HG02970 (cell line): Measurements from ENCODE around the gene SRP9.
"Not testable (repeated sequence)": the region's sequence is repeated elsewhere in the genome, so short reads cannot be mapped to it uniquely, and the experiment has no call there.

Source experiments
- ATAC-seq: cut with Tn5 transposase; IDR thresholded peaks from one replicate; pipeline ENCODE4 v1.9.1; 2021; ENCODE audit warnings: mild to moderate bottlenecking, moderate library complexity, moderate number of reproducible peaks; ENCODE audit not compliant: unreplicated experiment, low FRiP score

The SRP9 gene

GRCh38 chr1:225772848-225773247 is 4.8 kb upstream of the SRP9 start:
- ATAC-seq = no peak

- ATAC-seq = no peak
Measured at GRCh38 chr1:225774281-225775147, 3.1 kb upstream of the SRP9 start.

DNA sequence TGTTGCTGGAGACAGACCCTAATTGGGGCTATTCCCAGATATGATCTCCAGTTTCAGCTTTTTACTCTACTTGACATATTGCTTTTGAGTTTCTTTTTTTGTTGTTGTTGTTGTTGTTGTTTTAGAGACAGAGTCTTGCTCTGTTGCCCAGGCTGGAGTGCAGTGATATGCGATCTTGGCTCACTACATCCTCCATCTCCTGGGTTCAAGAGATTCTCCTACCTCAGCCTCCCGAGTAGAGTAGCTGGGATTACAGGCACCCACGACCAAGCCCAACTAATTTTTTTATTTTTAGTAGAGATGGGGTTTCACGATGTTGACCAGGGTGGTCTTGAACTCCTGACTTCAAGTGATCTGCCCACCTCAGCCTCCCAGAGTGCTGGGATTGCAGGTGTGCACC is 1.3 kb upstream of the SRP9 start:
- ATAC-seq = no peak

DNA sequence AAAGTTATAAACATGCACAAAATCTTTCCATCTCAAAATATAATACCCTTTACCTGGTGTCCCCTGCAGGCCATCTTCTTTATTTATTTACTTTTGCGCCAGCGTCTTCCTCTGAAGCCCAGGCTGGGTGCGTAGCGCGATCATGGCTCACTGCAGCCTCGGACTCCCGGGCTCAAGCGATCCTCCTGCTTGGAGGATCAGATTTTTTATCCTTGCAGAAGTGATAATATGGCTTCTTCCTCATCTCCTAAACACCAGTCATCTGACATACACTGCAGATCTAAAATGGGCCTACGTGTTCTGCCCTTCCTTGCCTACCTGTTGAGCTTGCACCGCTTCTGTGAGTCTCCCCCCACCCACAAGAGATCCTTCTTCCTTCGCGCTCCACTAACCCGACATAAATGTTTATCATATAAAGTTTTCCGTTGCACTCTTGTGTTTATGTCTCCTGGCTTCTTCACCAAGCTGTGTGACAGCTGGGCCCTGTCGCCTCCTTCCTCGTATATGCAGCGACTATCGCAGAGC is 506 bp upstream of the SRP9 start:
- no peak for ATAC-seq

- no peak for ATAC-seq
Measured at GRCh38 chr1:225778337-225778669, 677 bp downstream of the SRP9 start.

GRCh38 chr1:225779165-225779564 is 1.5 kb downstream of the SRP9 start:
- not testable (repeated sequence) for ATAC-seq

- no peak for ATAC-seq
Measured at GRCh38 chr1:225780134-225780533, 2.5 kb downstream of the SRP9 start.

DNA sequence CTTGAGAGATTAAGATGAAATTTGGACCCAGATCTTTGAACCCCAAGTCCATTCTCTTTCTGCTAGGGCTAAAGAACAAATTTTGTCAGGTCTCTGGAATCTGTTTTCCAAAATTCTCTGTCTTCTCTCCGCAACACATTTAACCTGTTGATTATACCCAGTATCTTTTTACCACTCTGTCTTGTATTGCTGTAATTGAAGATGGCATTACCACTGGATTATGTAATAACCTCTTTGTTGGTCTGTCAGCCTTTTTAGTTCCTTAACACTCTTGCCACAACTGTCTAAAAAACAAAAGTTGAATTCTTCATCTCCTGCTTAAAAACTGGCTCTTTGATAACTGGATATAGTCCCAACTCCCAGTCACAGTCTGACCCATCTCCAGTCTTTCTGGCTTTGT is 3.0 kb downstream of the SRP9 start:
- no peak for ATAC-seq

DNA sequence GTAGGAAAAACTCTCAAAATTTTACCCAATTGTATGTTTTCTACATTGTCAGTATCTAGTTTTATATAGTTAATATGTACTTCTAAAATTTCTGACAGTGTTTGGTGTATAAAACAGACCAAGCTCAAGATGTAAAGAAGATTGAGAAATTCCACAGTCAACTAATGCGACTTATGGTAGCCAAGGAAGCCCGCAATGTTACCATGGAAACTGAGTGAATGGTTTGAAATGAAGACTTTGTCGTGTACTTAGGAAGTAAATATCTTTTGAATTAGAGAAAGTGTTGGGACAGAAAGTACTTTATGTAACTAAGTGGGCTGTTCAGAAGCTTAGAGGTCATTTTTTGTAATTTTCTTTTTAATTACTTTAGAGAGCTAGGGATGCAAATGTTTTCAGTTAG is 11.5 kb downstream of the SRP9 start:
- not testable (repeated sequence) for ATAC-seq

- no peak for ATAC-seq
Measured at GRCh38 chr1:225794954-225795353, 17.3 kb downstream of the SRP9 start.

DNA sequence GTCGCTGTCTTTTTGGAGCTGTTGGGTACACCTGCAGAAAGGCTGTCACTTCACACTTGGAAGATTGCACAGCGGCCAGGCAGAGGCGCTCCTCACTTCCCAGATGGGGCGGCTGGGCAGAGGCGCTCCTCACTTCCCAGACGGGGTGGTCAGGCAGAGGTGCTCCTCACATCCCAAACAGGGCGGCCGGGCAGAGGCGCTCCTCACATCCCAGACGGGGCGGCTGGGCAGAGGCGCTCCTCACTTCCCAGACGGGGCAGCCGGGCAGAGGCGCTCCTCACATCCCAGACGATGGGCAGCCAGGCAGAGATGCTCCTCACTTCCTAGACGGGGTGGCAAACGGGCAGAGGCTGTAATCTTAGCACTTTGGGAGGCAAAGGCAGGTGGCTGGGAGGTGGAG is 18.5 kb downstream of the SRP9 start:
- not testable (repeated sequence) for ATAC-seq

- not testable (repeated sequence) for ATAC-seq
Measured at GRCh38 chr1:225801146-225801545, 23.5 kb downstream of the SRP9 start.

DNA sequence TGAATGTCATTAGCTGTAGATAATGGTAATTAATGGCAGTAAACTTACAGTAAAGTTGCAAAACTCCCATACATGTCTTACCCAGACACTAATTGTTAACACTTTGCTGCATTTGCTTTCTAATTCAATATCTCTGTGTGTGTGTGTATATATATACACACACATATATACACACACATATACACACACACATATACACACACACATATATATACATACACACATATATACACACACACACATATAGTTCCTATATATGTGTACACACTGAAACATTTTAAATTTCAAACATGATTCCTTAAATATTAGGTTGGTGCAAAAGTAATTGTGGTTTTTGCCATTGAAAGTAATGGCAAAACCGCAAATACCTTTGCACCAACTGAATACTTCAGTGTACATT is 28.6 kb downstream of the SRP9 start:
- ATAC-seq = no peak

GRCh38 chr1:225806736-225807135 is 29.1 kb downstream of the SRP9 start:
- ATAC-seq = not testable (repeated sequence)

- ATAC-seq = no peak
Measured at GRCh38 chr1:225808136-225808535, 30.5 kb downstream of the SRP9 start.

- peak; percentile 84 for ATAC-seq
Measured at GRCh38 chr1:225809842-225810578, 32.4 kb downstream of the SRP9 start, which contains the start of gene EPHX1. Gene EPHX1, plus strand, starts transcription at chr1:225810124. Its CDS starts 18,606 bp downstream, at chr1:225828730.

GRCh38 chr1:225810579-225811538 is 33.2 kb downstream of the SRP9 start:
- not testable (repeated sequence) for ATAC-seq

DNA sequence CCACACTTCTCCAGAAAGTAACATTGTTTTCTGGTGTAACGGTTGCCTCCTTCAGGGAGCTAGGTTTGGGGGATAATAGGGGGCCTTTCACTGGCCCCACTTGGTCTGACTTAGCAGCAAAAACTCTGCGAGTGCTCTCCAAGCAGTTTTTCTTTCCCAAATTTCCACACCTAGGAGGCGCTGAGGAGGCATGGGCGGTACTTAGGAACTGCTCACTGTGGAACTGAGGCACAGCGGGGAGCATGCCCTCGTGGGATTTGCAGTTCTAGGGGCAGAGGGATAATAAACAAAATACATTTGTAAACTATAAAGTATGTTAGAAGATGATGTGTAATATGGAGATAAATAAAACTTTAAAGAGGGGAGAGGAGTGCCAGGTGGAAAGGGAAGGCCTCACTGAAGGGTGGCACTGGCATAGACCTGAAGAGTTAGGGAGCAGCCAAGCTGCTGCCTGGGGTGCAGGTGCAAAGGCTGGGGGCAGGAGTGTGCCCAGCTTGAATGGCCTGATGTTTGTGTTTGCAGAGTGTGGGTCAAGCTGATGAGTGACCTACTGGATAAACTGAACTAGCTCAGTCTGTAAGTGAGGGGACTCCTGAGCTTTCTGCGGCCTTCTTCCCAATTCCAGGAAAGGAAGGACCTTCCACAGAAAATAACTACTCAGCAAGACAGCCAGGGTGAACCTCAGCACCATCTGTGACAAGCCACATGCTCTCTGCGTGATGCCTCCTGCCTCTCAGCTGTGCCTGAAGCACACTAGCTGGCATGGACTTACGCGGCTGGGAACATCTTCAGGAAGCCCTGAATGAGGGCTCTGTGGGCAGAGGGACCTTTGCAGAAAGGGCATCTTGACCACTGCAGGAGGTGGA is 34.2 kb downstream of the SRP9 start:
- ATAC-seq = no peak

GRCh38 chr1:225812488-225813213 is 35.0 kb downstream of the SRP9 start:
- no peak for ATAC-seq
